ENCODE results near the gene SRGAP1.

Gene SRGAP1

GRCh38 chr12:64207453-64207852, 363.0 kb downstream of the SRGAP1 start:
- DNase-seq (ENCODE audit: low read depth), result no peak

Data from stimulated activated CD8-positive, alpha-beta memory T cell treated with anti-CD3 and anti-CD28 coated beads, Interleukin-15, amount 100 ng/mL, for 24 hours (primary cell).